SK-N-MC (cell line): ENCODE results near the gene PDXP.

ENCODE experiments used
- EZH2 ChIP-seq: fragments of 200-600 bp; sonication (generic); IDR thresholded peaks from one replicate; pipeline ENCODE4 v1.6.1; 2017; ENCODE audit warnings: antibody characterized with exemption
- POLR2AphosphoS5 ChIP-seq: IDR thresholded peaks from 2 replicates; pipeline ENCODE4 v1.6.1; 2012; ENCODE audit warnings: mild to moderate bottlenecking, low read depth, low read length, borderline replicate concordance

- TF ChIP-seq POLR2AphosphoS5 (no peak), EZH2 (no peak)
These were observed 37.1 kb upstream of the PDXP start for GRCh38 chr22:37621352-37621860.
